ENCODE measurements around the gene CIRBP. TPM values are rescaled to one million over a fixed set of nuclear protein-coding genes. Genes with fewer than 3 reads are reported as not detected.

CIRBP gene
- total RNA-seq, 1 donor from 2014 or later = 462 TPM

DNA sequence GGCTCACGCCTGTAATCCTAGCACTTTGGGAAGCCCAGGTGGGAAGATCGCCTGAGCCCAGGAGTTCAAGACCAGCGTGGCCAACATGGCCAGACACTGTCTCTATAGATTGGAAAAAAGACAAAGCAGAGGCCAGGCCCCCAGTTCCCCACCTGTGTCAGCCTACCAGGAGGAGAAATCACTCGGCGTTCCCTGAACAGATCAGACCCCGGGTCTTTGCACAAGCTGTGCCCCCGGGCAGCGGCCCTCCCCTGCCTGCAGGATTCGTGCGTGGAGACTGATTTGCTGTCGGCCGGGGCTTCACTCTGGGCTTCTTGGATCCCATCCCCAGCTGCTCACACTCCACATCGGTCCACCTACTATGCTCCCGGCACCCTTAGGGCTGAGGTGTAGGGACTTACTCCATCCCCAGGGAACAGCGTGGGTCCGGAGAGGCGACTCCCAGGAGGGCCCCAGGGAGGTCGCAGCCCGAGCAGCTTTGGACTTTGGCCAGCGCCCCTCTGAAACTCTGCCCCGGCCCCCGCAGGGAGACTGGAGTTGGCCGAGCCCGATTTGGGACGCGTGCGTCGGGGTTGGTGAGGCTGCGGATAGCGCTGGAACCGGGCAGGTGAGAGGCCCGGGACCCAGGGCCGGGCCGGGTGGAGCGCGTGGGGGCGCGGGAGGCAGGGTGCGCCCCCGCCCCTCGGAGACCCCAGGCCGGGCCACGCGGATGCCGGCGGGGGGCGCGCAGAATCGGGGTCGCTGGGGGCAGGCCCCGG lies 16.0 kb downstream of the CIRBP start:
- H3K9me3 Mint-ChIP-seq (ENCODE audit: low read depth) = no peaks in the 10 kb centered on the region
- peak overlapping the region; percentile 80 for H3K27ac Mint-ChIP-seq
- H3K36me3 Mint-ChIP-seq (ENCODE audit: insufficient read depth) = no peaks in the 10 kb centered on the region
- H3K4me3 Mint-ChIP-seq (ENCODE audit: low read depth) = peak overlapping the region; percentile 73
- peaks cover 2% of the 10 kb centered on the region for H3K27me3 Mint-ChIP-seq
- TF ChIP-seq, protein P1, sequence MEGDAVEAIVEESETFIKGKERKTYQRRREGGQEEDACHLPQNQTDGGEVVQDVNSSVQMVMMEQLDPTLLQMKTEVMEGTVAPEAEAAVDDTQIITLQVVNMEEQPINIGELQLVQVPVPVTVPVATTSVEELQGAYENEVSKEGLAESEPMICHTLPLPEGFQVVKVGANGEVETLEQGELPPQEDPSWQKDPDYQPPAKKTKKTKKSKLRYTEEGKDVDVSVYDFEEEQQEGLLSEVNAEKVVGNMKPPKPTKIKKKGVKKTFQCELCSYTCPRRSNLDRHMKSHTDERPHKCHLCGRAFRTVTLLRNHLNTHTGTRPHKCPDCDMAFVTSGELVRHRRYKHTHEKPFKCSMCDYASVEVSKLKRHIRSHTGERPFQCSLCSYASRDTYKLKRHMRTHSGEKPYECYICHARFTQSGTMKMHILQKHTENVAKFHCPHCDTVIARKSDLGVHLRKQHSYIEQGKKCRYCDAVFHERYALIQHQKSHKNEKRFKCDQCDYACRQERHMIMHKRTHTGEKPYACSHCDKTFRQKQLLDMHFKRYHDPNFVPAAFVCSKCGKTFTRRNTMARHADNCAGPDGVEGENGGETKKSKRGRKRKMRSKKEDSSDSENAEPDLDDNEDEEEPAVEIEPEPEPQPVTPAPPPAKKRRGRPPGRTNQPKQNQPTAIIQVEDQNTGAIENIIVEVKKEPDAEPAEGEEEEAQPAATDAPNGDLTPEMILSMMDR (IDR thresholded peaks at IDR 0.05; ENCODE audit: unreplicated experiment) = no peak
- no peak for DNase-seq (ENCODE audit: low spot score, unreplicated experiment)
- peaks cover 10% of the 10 kb centered on the region for H3K4me1 Mint-ChIP-seq (ENCODE audit: low read depth)

DNA sequence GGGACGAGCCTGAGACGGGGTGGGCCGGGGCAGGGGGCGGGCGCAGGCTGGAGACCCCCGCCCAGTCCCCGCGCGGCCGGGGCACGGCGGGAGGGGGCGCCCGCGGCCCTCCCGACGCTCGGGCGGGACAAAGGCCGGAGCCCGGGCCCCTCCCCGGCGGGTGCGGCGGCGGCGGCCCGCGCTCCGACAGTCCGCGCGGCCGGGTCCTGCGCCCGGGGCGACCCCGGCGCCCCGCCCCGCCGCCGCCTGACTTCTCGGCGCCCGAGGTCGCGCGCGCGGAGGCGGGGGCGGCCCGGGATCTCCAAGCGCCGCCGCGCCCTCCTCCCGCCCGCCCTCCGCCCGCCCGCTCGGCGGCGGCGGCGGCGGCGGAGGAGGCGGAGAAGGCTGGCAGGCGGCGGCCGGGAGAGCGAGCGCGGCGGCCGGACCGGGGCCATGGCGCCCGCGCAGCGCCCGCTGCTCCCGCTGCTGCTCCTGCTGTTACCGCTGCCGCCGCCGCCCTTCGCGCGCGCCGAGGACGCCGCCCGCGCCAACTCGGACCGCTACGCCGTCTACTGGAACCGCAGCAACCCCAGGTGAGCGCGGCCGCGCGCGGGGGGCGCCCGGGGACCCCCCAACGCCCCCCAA lies 16.7 kb downstream of the CIRBP start, which contains the start of gene EFNA2:
TSS of gene EFNA2 (plus strand) at position 137 of the 624 bp plus-strand sequence. CDS start at position 433, 296 bp downstream.
- H3K4me3 Mint-ChIP-seq (ENCODE audit: low read depth) = peak within 1 kb of the TSS; percentile 81
- peaks cover 2% of the 10 kb centered on the region for H3K27me3 Mint-ChIP-seq
- TF ChIP-seq, protein P1 (IDR thresholded peaks at IDR 0.05; ENCODE audit: unreplicated experiment) = no peak
- no peaks in the 10 kb centered on the region for H3K9me3 Mint-ChIP-seq (ENCODE audit: low read depth)
- H3K4me1 Mint-ChIP-seq (ENCODE audit: low read depth) = peaks cover 10% of the 10 kb centered on the region
- DNase-seq (ENCODE audit: low spot score, unreplicated experiment) = no peak
- H3K27ac Mint-ChIP-seq = peak within 1 kb of the TSS; percentile 80
- no peaks in the 10 kb centered on the region for H3K36me3 Mint-ChIP-seq (ENCODE audit: insufficient read depth)

DNA sequence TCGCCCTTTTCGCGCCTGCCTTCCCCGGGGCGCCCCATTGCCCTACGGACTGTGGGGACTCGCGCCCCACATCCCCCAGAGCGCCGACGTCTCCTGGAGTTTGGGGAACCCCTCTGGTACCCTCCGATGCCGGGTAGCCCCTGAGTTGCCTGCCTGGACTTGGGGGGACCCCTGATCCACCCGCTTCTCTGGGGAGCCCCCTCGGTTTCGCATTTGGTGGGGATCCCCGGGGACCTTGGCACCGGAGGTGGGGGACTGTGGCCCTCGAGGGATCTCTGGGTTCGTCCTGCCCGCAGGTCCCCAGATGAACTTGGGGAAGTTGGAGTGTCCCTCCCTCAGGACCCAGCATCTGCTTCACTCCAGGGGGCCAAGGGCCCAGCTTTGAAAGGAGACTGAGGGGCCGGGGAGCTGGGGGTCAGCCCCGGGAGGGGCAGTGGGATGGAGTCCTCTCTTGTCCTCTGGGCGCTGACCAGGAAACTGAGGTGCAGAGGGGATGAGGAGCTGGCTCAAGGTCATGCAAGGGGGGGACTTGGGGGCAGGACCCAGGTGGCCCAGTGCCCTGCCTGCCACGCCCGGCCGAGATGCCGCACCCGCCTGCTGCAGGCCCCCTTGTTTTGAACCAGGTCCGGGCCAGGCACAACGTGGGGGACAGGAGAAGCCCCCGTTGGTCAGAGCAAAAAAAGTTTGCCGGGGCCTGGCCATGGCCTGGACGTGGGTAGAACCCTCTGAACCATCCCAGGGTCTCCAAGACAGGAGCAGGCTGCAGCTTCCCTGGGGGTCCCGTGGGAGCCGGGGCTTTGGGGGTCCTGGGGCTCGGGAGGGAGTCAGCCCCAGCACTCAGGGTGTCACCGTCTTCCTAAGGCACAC lies 17.6 kb downstream of the CIRBP start:
- H3K9me3 Mint-ChIP-seq (ENCODE audit: low read depth) = no peaks in the 10 kb centered on the region
- peak overlapping the region; percentile 74 for H3K27ac Mint-ChIP-seq
- peak overlapping the region; percentile 81 for H3K4me3 Mint-ChIP-seq (ENCODE audit: low read depth)
- TF ChIP-seq, protein P1 (IDR thresholded peaks at IDR 0.05; ENCODE audit: unreplicated experiment) = no peak
- H3K4me1 Mint-ChIP-seq (ENCODE audit: low read depth) = peaks cover 10% of the 10 kb centered on the region
- DNase-seq (ENCODE audit: low spot score, unreplicated experiment) = no peak
- H3K27me3 Mint-ChIP-seq = peaks cover 2% of the 10 kb centered on the region
- H3K36me3 Mint-ChIP-seq (ENCODE audit: insufficient read depth) = no peaks in the 10 kb centered on the region

DNA sequence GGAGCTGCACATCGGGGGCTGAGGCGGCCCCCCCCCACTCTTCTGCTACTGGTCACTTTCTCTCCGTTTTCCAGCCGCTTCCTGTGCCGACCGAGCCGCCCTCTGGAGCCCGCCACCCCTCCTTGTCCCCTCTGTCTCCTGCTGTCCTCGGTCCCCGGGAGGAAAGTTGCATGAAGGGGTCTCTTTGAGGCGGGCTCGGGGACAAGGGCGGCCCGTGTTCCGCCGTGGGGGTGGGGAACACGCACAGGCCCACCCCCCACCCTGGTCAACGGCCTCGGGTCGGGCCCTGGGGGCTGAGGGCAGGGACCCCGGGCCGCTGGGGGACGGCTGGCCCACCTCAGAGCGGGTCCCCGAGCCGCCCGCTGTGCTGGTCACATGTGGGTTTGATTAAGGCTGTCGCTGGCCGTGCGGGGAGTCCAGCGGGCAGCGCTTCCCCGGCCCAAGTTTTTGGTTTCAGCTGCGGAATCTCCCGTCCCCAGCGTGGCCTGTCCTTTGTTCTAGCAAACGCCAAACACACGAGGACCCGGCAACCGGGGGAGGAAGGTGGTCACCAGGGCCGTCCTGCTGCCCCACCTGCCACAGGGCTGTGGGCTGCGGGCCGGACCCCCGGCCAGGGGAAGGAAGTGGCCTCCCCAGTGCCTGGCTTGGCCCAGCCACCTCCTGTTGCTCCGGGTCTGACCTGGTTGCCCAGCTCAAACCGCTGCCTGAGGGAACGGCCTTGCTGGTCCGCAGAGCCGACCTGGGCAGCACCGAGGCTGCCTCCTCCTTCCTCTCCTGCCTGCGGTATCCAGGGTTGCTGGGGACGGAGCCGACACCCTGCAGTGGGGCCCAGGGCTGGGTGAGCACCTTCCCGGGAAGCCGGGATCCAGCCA lies 18.5 kb downstream of the CIRBP start:
- peak overlapping the region; percentile 81 for H3K4me3 Mint-ChIP-seq (ENCODE audit: low read depth)
- TF ChIP-seq, protein P1 (IDR thresholded peaks at IDR 0.05; ENCODE audit: unreplicated experiment) = no peak
- DNase-seq (ENCODE audit: low spot score, unreplicated experiment) = no peak

More for the DNA sequence above, 18.5 kb downstream of the CIRBP start:
- Mint-ChIP-seq H3K27ac (no peak overlapping the region), H3K36me3 (ENCODE audit: insufficient read depth) (no peaks in the 10 kb centered on the region), H3K27me3 (peaks cover 2% of the 10 kb centered on the region), H3K9me3 (ENCODE audit: low read depth) (no peaks in the 10 kb centered on the region), H3K4me1 (ENCODE audit: low read depth) (peaks cover 10% of the 10 kb centered on the region)

Measured in progenitor cell of endocrine pancreas (in vitro differentiated cells).